GM12891 (cell line): ENCODE results near the gene TGIF1.
"Not testable (repeated sequence)": the region's sequence is repeated elsewhere in the genome, so short reads cannot be mapped to it uniquely, and the experiment has no call there.

Experiments
- PAX5 ChIP-seq: IDR thresholded peaks from 2 replicates; pipeline ENCODE4 v1.6.1; 2011; ENCODE audit warnings: low read length, moderate library complexity, mild to moderate bottlenecking; ENCODE audit not compliant: insufficient read depth, severe bottlenecking
- POLR2A ChIP-seq: IDR thresholded peaks from 2 replicates; pipeline ENCODE4 v1.6.1; 2011; ENCODE audit warnings: low read depth, low read length, control low read depth
- POLR2AphosphoS5 ChIP-seq: IDR thresholded peaks from 2 replicates; pipeline ENCODE4 v1.6.1; 2011; ENCODE audit warnings: low read depth, low read length, control low read depth
- SPI1 ChIP-seq: IDR thresholded peaks from 2 replicates; pipeline ENCODE4 v1.6.1; 2011; ENCODE audit warnings: low read depth, low read length, control low read depth
- TAF1 ChIP-seq: IDR thresholded peaks from 2 replicates; pipeline ENCODE4 v1.6.1; 2011; ENCODE audit warnings: low read depth, low read length, control low read depth

GRCh38 chr18:3410876-3411275 lies 39.1 kb upstream of the TGIF1 start:
- not testable (repeated sequence) for TF ChIP-seq POLR2AphosphoS5, POLR2A, TAF1, SPI1, PAX5
